A673 (cell line): Measurements from ENCODE around the gene FGFR3. TPM values are rescaled to one million over a fixed set of nuclear protein-coding genes. Genes with fewer than 3 reads are reported as not detected.
A peak's percentile ranks its signal among the peaks of the same experiment; 100 is the strongest.

Source experiments
- BruUV-seq: library from RNA; stranded (reverse); fragments of 400-500 nt; replicated peaks from 2 replicates; lab custom pipeline; 2021; lab: Mats Ljungman, UMichigan
- CTCF ChIA-PET: fragments of 300-600 bp; sonication (Branson Sonifier 250); formaldehyde crosslinking; loops from one replicate; lab custom pipeline; 2022; ENCODE audit warnings: antibody characterized with exemption; lab: Charles Lee
- POLR2A ChIA-PET: fragments of 300-600 bp; sonication (Branson Sonifier 250); formaldehyde crosslinking; loops from one replicate; lab custom pipeline; 2022; ENCODE audit warnings: antibody characterized with exemption; ENCODE audit not compliant: low non-redundant PET; lab: Charles Lee
- DNase-seq: peaks from one replicate; pipeline ENCODE4 v3.0.0-alpha.2; 2015; ENCODE audit warnings: low spot score
- H3K27ac ChIP-seq: fragments of 200-600 bp; sonication (generic); 2 replicates; pipeline ENCODE4 v1.5.1; 2016; ENCODE audit warnings: mixed run types, low read depth, mild to moderate bottlenecking, mixed read lengths, antibody characterized with exemption, low read length; ENCODE audit not compliant: poor library complexity, severe bottlenecking
- H3K27me3 ChIP-seq: fragments of 200-600 bp; sonication (generic); replicated peaks from 2 replicates; pipeline ENCODE4 v1.6.1; 2017; ENCODE audit warnings: mixed run types, low read depth, mild to moderate bottlenecking, mixed read lengths, antibody characterized with exemption, low read length; ENCODE audit not compliant: insufficient read depth, poor library complexity
- H3K36me3 ChIP-seq: fragments of 200-600 bp; sonication (generic); 2 replicates; pipeline ENCODE4 v1.6.1; 2016; ENCODE audit warnings: mixed run types, mild to moderate bottlenecking, mixed read lengths, antibody characterized with exemption, low read length; ENCODE audit not compliant: insufficient read depth, poor library complexity, severe bottlenecking
- H3K4me1 ChIP-seq: fragments of 200-600 bp; sonication (generic); 2 replicates; pipeline ENCODE4 v1.6.1; 2017; ENCODE audit warnings: mixed run types, mild to moderate bottlenecking, mixed read lengths, antibody characterized with exemption, low read length; ENCODE audit not compliant: insufficient read depth, poor library complexity, severe bottlenecking
- H3K4me3 ChIP-seq: fragments of 200-600 bp; sonication (generic); 2 replicates; pipeline ENCODE4 v1.5.1; 2016; ENCODE audit warnings: low read depth, mixed run types, mild to moderate bottlenecking, mixed read lengths, low read length; ENCODE audit not compliant: poor library complexity, severe bottlenecking
- H3K9me3 ChIP-seq: fragments of 200-600 bp; sonication (generic); 2 replicates; pipeline ENCODE4 v1.6.1; 2016; ENCODE audit warnings: mixed run types, low read depth, mild to moderate bottlenecking, mixed read lengths, antibody characterized with exemption, low read length; ENCODE audit not compliant: poor library complexity, severe bottlenecking
- CTCF ChIP-seq: fragments of 300-800, 200-600 bp; sonication (generic); conservative IDR thresholded peaks from 2 replicates; pipeline ENCODE4 v1.5.1; 2017; ENCODE audit warnings: low read depth, mild to moderate bottlenecking, antibody characterized with exemption, low read length, moderate library complexity, mixed read lengths
- EZH2 ChIP-seq: fragments of 200-600 bp; sonication (generic); IDR thresholded peaks from 2 replicates; pipeline ENCODE4 v1.6.1; 2017; ENCODE audit warnings: borderline replicate concordance, low read depth, mild to moderate bottlenecking, mixed read lengths, antibody characterized with exemption, low read length; ENCODE audit not compliant: poor library complexity, severe bottlenecking
- intact Hi-C: fragments of 100-400 bp; cut with micrococcal nuclease; formaldehyde crosslinking; loops from one replicate; pipeline ENCODE4 v1.10.0; 2022; ENCODE audit not compliant: unreplicated experiment
- total RNA-seq: library from RNA; stranded (reverse); gene quantifications from 2 replicates; pipeline ENCODE4 v1.2.3, GENCODE V29; 2021

FGFR3 gene
- total RNA-seq, 1 experiment from 2014 or later, result 5.5 TPM

- no peak for TF ChIP-seq CTCF
- no peak for TF ChIP-seq EZH2
- ChIA-PET CTCF (no interaction called here), POLR2A (no interaction called here)
- no peaks in the 10 kb centered on the region for H3K36me3 ChIP-seq
- intact Hi-C loops, result no loop called here
- BruUV-seq, result no TSS peak
- H3K4me3 ChIP-seq, result peak overlapping the region; percentile 19
- H3K4me1 ChIP-seq, result peaks cover 18% of the 10 kb centered on the region
- no peak overlapping the region for H3K27ac ChIP-seq
- DNase-seq, result no peak
- no peaks in the 10 kb centered on the region for H3K9me3 ChIP-seq
- H3K27me3 ChIP-seq, result no peaks in the 10 kb centered on the region
These were observed 26.7 kb upstream of the FGFR3 start for GRCh38 chr4:1766106-1767060.

DNA sequence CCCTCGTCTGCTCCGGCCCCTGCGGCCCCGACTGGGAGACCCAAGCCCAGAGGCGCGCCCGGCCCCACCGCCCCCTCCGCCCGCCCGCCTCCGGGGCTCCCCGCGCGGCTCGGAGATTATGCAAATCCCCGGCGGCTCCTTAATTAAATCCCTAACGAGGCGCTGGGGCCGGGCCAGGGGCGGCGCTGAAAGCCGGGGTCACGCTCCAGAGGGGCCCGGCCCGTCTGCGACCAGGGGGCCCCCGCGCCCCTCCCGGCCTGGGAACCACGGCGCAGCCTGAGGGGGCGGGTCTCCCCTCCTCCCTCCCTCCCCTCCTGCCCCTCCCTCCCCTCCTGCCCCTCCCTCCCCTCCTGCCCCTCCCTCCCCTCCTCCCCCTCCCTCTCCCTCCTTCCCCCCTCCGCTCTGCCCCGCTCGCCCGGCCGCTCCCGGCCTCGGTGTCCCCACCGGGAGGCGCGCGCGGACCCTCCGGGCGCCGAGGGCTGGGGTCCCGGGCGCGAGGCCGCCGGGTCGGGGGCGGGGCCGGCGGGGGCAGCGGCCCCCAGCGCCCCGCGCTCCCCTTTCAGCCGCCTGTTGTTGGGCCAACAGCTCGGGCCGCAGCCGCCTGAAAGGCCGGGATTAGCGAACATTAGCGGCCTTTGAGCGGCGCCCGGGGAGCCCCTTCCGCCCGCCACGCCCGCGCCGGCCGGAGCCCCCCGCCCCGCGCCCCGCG is 25.9 kb upstream of the FGFR3 start:
- no peak overlapping the region for H3K27ac ChIP-seq
- no peaks in the 10 kb centered on the region for H3K9me3 ChIP-seq
- H3K27me3 ChIP-seq, result no peaks in the 10 kb centered on the region
- DNase-seq, result peak; percentile 54
- peak overlapping the region; percentile 32 for H3K4me3 ChIP-seq
- no peak for TF ChIP-seq CTCF
- TF ChIP-seq EZH2, result no peak
- peaks cover 18% of the 10 kb centered on the region for H3K4me1 ChIP-seq
- intact Hi-C loops, result no loop called here
- no TSS peak for BruUV-seq
- ChIA-PET POLR2A (no interaction called here), CTCF (interaction anchor here (0.6 to 1.2 kb wide), 6 partner anchors 10 to 194 kb away, joined by 3 to 9 read pairs (median 6); no protein-coding TSS in a partner anchor)
- no peaks in the 10 kb centered on the region for H3K36me3 ChIP-seq

DNA sequence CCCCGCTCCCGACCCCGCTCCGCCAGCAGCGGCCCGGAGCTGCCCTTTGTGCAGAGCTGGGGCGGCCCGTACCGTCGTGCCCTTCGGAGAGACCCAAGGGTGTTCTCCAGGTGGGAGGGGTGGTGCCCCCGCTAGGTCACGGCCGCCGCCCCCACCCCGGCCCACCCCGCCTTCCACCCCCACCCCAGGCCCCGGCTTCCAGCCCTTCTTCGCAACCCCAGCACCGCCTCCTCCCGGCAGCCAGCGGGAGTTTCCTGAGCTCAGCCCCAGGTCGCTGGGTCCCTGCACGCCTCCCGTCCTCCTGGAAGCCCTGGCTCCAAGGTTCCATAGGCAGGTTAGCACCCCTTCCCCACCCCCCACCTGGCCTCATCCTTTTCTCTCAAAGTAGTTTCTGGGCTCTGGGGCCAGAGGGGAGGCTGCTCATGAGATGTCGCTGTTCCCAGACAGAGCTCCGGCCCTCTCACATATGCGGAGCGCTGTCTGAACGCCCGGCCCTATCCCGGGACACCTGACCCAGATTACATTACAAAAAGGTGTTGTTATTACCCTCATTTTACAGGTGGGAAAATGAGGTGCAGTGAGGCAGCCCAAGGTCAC is 25.2 kb upstream of the FGFR3 start:
- Histone ChIP-seq H3K9me3 (no peaks in the 10 kb centered on the region), H3K36me3 (no peaks in the 10 kb centered on the region), H3K4me3 (peak overlapping the region; percentile 32), H3K4me1 (peaks cover 18% of the 10 kb centered on the region), H3K27me3 (no peaks in the 10 kb centered on the region), H3K27ac (no peak overlapping the region)
- ChIA-PET POLR2A (interaction anchor here (0.6 kb wide), 1 partner anchor 99 kb away, joined by 11 read pairs; no protein-coding TSS in a partner anchor), CTCF (interaction anchor here (0.5 to 1.2 kb wide), 16 partner anchors 10 to 1336 kb away, joined by 3 to 9 read pairs (median 5); no protein-coding TSS in a partner anchor)
- BruUV-seq, result no TSS peak
- intact Hi-C loops, result no loop called here
- TF ChIP-seq CTCF, result peak; percentile 45; the same call in 1 of the 2 replicates
- no peak for TF ChIP-seq EZH2
- DNase-seq, result peak; percentile 71
